ENCODE data around the gene ANXA7.

The ANXA7 gene

DNA sequence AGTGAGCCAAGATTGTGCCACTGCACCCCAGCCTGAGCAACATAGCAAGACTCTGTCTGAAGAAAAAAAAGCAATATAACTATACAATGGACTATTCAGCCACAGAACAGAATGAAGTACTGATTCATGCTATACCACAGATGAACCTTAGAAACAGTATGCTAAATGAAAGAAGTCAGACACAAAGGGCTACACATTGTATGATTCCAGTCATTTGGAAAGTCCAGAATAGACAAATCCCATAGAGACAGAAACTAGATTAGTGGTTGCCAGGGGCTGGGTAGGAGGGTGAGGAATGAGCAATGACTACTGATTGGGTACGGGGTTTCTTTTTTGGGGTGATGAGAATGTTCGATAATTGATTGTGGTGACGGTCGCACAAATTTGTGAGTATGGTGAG is 45.6 kb downstream of the ANXA7 start:
- no peak overlapping the region for H3K4me3 ChIP-seq (ENCODE audit: low read depth, low read length)
- no peak for TF ChIP-seq CTCF (IDR thresholded peaks at IDR 0.05; ENCODE audit: low read depth, low read length, missing control alignments)
- DNase-seq (ENCODE audit: low read depth) = no peak

GRCh38 chr10:73366381-73367298 is 47.2 kb downstream of the ANXA7 start:
- DNase-seq (ENCODE audit: low read depth) = no peak
- no peak overlapping the region for H3K4me3 ChIP-seq (ENCODE audit: low read depth, low read length)
- no peak for TF ChIP-seq CTCF (IDR thresholded peaks at IDR 0.05; ENCODE audit: low read depth, low read length, missing control alignments)

DNA sequence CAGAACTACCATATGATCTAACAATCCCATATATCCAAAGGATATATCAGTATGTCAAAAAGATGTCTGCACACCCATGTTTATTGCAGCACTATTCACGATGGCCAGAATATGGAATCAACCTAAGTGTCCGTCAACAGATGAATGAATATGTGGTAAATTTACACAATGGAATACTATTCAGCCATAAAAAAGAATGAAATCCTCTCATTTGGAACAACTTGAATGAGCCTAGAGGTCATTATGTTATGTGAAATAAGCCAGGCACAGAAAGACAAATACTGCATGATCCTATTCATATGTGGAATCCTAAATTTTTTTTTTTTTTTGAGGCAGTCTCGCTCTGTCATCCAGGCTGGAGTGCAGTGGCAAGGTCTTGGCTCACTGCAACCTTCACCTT is 48.9 kb downstream of the ANXA7 start:
- no peak overlapping the region for H3K4me3 ChIP-seq (ENCODE audit: low read depth, low read length)
- no peak for TF ChIP-seq CTCF (IDR thresholded peaks at IDR 0.05; ENCODE audit: low read depth, low read length, missing control alignments)
- DNase-seq (ENCODE audit: low read depth) = no peak

DNA sequence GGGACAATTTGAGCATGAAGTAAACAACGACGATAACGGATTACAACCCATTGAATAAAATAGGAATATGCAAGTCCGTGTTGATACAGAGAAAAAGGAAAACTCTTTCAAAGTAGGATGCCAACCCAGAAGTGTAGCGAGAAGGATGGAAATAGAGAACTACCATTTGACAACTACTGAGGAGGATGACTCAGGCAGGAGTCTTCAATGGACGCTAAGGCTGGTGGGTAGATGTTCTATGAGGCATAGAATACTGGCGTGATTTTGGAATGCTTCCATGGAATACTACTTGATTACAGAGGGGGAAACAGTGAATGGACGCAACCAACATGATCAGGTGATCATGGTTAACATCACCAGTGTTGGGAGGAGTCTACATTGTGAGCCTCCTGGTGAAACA is 54.4 kb downstream of the ANXA7 start:
- DNase-seq (ENCODE audit: low read depth) = no peak
- H3K4me3 ChIP-seq (ENCODE audit: low read depth, low read length) = no peak overlapping the region
- no peak for TF ChIP-seq CTCF (IDR thresholded peaks at IDR 0.05; ENCODE audit: low read depth, low read length, missing control alignments)

- no peak for TF ChIP-seq CTCF (IDR thresholded peaks at IDR 0.05; ENCODE audit: low read depth, low read length, missing control alignments)
- peak; percentile 95 for DNase-seq (ENCODE audit: low read depth)
- H3K4me3 ChIP-seq (ENCODE audit: low read depth, low read length) = peak within 1 kb of the TSS; percentile 76
Observed at GRCh38 chr10:73358331-73359279, 55.3 kb downstream of the ANXA7 start, which contains the start of gene CFAP70. TSS of gene CFAP70 (minus strand) at chr10:73358864. CDS start at chr10:73354796, 4,068 bp downstream.

- no peak for DNase-seq (ENCODE audit: low read depth)
- H3K4me3 ChIP-seq (ENCODE audit: low read depth, low read length) = peak overlapping the region; percentile 76
- no peak for TF ChIP-seq CTCF (IDR thresholded peaks at IDR 0.05; ENCODE audit: low read depth, low read length, missing control alignments)
Observed at GRCh38 chr10:73357821-73358220, 56.0 kb downstream of the ANXA7 start.
